Stimulated activated CD4-positive, alpha-beta T cell treated with anti-CD3 and anti-CD28 coated beads, Interleukin-1b, Interleukin-23, amount 100 ng/mL, for 24 hours (primary cell): ENCODE data around the gene GLB1L.
"Not testable (repeated sequence)": the region's sequence is repeated elsewhere in the genome, so short reads cannot be mapped to it uniquely, and the experiment has no call there.

ENCODE experiments used
- DNase-seq, 4 experiments: peaks; one replicate each; pipeline ENCODE4 v3.0.0-alpha.2; 2020; ENCODE audit warnings: low read depth in 4 of 4, low spot score in 1 of 4

The GLB1L gene

DNA sequence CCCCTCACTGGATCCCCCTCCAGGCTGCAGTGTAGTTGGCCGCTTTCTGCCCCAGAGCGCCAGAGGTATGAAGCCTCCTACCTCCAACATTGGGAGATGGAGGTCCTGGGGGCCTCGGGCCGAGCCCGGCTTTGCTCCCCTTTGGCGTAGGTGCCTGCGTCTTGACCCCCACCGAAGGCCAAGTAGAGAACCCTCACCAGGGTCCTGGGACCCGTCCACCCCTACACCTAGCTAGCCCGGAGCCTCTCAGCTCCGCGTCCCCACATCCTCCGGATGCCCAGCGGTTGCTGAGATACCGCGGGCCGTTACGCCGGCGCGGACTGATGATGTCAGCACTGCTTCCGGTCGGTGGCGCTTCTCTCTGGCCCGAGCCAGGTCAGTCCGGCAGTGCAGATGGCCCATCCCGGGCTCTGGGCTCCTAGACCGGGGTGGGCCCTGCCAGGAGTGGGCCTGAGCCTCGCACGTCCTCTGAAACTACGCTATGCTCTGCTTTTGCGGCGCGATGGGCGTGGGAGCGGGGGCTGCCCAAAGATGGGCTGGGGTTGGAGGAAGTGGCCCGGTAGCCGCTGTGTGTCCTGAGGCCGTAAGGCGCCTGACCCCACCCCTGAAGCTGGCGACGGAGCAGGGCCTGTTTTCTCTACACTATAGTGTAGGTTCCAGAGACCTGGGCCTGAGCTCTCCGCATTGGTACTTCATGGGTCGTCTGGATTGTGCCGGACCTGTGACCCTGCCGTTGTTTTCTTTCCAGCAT is at the start of gene GLB1L, which contains the start of gene STK16:
Gene GLB1L (minus strand): TSS at position 297 of the 751 bp plus-strand sequence. CDS start 1,871 bp downstream, outside the sequence.
Gene STK16 (plus strand): TSS at position 332 of the 751 bp plus-strand sequence. CDS start 521 bp downstream, outside the sequence.
- peak; percentile 76 to 88 (median 83) for DNase-seq

DNA sequence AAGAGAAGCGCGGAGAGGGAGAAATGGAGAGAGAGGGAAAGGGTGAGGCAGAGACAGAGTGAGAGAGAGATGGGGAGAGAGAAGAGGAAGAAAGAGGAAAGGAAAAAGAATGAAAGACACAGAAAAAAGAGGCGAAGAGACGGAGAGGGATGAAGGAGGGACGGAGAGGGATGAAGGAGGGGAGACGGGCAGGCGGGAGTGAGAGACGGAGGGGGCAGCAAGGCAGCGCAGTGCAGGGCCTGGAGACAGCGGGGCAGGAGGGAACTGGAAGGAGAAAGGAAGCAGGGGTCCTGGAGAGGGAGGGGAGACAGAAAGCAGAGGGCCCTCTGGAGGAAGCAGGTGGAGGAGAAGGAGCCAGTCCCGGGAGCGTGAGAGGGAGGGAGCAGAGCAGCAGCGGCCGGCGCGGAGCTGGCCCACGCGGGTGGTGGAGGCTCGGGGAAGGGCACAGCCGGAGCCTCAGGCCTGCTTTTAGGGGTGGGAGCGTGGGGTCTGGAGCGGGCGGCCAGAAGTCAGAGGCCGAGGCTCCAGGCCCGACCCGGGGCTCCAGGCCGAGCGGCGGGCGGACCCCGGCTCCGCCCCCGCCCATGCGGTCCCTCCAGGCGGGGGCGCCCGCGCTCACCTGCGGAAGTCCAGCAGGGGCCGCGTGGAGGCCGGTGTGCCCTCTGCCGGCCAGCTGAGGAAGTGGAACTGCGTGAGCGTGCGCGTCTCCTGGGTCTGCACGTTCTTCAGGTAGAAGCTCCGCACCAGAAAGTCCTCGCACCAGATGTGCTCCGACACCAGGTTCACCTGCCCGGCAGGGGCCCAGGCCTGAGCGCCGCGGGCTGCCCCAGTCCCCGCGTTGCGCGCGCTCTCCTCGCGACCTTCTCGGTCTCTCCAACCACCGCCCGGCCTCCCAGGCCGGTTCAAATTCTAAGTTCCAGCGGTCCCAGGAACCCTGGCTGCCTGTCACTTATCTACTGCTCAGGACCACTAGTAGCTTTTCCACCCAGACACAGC is 49.4 kb upstream of the GLB1L start:
- DNase-seq: peak; percentile 70 to 82 (median 80)

- DNase-seq: no peak
Observed at GRCh38 chr2:219293736-219294231, 48.5 kb upstream of the GLB1L start.

- DNase-seq: no peak
Observed at GRCh38 chr2:219292616-219293015, 47.4 kb upstream of the GLB1L start.

GRCh38 chr2:219291910-219292490 is 46.8 kb upstream of the GLB1L start:
- DNase-seq: no peak

DNA sequence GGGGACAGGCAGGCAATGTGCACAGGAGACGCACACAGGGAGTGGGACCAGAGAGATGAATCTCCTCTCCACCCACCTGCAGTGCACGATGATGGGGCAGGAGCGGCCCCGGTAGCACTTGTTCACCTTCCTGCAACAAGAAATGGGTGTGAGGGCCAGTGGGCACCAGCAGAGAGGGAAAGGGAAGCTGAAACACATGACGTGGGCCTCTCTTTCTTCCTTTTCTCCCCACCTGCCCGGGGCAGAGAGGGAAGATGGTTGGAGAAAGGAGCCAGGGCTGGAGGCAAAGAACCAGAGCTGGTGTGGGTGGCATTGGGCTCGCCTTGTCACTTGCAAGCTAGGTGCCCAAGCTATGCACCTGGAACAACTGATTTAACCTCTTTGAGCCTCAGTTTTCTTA is 46.1 kb upstream of the GLB1L start:
- no peak for DNase-seq

DNA sequence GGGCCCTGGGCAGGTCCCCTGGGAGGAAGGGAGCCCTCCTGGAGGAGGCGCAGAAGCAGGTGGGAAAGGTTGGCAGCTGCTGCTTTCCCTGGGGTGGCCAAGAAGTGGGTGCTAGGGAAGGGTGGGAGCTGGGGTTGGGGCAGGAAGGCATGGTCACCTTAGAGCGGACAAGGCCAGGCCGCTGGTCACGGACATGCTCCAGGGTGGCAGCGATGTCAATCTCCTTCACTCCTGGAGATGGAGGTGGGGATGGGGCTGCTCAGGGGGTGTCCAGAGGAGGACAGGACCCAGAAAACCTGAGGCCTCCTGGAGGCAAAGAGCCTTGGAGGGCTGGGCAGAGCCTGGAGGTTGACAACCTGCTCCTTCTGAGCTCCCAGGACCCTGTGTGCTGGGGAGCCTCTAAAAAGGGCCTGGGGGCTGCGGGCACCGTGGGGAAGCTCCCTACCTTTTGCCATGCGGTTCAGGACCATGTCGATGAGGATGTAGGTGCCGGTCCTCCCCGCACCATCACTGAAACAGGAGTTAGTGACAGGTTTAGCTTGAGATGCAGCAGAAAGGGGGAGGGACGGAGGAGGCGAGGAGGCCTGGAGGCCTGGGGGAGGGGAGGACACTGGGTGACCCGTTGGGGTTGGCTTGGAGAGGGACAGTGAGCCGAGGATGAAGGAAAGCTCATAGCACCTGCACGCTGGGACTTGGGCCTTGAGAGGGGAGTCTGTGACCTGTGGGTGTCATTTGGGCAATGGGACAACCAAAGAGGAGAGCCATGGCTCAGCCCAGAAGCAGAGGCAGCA is 45.3 kb upstream of the GLB1L start:
- no peak for DNase-seq

GRCh38 chr2:219289537-219290361 is 44.5 kb upstream of the GLB1L start:
- DNase-seq: no peak

DNA sequence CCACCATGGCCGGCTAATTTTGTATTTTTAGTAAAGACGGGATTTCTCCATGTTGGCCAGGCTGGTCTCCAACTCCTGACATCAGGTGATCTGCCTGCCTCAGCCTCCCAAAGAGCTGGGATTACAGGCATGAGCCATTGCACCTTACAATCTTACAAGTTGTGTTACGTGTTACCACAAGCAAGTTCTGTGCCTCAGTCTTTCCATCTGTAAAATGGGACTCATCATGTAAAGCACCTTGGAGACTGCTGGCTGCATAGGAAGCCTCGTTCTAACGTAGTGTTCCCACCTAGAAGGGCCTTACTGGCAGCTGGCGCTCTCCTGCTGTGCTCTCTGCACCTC is 43.9 kb upstream of the GLB1L start:
- DNase-seq: no peak

GRCh38 chr2:219287580-219288265 is 42.5 kb upstream of the GLB1L start:
- DNase-seq: no peak

DNA sequence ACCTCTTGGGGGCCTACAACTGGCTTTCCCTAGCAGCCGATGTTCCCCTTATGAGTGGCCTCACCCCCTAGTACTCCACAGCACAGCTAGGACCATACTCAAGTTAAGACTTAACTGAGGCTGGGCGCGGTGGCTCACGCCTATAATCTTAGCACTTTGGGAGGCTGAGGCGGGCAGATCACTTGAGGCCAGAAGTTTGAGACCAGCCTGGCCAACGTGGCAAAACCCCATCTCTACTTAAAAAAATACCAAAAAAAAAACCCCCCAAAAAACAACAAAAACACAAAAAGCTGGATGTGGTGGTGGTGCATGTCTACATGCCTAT is 41.8 kb upstream of the GLB1L start:
- DNase-seq: not testable (repeated sequence)

DNA sequence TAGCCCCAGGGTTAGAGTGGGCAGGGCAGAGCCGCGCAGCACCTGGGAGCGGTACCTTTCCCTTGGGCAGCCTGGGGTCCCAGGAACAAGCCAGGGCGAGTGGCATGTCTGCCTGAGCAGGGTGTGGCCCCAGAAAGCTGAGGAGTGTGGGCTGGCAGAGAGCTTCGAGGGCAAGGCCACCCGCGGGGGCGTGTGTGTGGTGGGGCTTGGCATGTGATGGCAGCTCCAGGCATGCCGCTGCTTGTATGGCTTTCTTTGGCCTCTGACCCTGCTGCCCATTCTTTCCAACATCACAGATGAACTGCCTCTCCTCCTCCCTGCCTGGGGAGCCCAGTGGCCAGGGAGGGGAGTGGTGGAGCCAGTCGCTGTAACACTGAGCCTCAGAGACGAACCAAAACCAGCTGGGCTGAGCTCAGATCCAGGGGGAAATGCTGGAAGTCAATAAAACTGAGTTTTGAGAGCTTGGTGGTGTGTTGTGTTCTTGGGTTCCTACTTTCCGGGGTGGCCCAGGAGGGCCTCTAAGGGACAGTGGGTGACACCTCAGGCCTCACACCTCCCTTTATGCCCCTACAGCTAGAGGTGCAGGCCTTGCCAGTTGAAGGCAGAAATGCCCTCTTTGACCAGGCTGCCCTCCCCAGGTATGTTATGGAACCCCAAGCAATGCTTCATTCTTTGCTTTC is 41.3 kb upstream of the GLB1L start:
- no peak for DNase-seq

DNA sequence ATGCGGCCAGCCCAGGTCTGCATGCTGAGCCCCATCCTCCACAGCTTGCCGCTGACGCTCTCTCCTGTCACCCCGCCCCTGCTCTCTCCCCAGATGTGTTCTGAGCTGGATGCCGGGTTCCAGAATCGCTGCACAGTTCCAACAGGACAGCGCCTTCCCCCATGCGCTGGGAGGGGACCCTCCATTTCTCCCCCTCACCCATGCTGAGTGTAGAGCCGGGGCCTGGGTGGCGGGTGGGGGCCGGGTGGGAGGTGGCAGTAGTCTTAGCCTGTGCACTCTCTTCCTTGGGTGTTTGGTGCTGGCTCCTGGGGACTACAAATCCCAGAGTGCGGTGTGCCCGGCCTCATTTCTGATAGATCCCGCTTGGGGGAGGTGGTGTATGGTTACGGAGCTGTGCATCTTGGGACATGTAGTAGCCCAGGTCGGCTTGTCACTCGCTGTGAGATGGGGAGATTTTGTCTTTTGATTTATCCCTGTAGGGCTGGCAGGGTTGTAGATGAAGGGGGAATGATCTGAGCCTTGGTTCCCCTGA is 40.7 kb upstream of the GLB1L start:
- no peak for DNase-seq

DNA sequence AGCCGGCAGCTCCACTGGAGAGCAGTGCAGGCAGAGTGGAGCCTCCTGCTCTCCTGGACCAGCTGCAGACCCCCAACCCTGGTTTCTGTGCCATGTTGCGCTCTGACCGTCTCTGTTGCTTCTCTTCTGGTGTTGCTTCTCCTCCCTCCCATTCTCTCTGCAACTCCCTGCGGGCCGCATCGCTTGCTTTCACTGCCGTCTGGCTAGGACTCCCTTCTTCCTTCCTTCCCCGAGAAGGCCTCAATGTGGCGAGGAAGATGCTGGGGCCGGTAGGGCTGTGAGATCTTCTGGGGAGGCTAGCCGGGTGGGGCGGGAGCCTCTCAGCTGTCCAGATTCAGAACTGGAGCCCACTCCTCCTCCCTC is 40.1 kb upstream of the GLB1L start:
- DNase-seq: no peak

- no peak for DNase-seq
Observed at GRCh38 chr2:219284501-219285372, 39.5 kb upstream of the GLB1L start.

DNA sequence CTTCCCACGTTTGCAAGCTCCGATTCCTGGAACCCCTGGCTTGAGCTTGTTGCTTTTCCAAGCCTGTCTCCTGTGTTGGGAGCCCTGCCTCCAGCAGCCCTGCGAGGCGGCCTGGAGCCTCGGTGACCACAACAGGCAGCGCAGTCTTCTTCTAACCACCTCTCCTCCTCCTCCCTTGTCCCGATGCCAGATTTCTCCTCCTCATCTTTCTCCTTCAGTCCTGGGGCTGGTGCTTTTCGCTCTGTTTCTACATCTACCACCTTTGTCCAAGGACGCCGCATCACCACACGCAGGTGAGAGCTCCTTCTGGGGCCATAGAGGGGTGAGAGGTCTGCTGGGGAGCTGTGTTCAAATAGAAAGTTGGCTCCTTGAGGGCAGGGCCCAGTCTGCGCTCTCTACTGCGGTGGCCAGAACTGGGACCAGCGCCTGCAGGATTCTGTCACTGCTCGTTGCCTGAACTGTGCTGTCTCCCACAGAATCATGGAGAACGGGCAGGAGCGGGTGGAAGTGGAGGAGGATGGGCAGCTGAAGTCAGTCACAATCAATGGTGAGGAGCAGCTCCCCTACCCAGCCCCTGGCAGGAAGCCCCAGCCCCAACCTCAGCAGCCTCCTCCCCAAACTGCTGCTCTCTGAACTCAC is 37.8 kb upstream of the GLB1L start:
- DNase-seq: no peak

GRCh38 chr2:219282375-219282774 is 37.1 kb upstream of the GLB1L start:
- no peak for DNase-seq
